ENCODE results near the gene CNTNAP1. TPM values are rescaled to one million over a fixed set of nuclear protein-coding genes. Genes with fewer than 3 reads are reported as not detected.
A peak's percentile ranks its signal among the peaks of the same experiment; 100 is the strongest.

The CNTNAP1 gene
- total RNA-seq, 5 donors from 2014 or later (not counting 1 experiment from before 2014, with no cell fraction given), result 2.2 to 18.3 (median 3.0) TPM

- DNase-seq (peak in 30 of 35 experiments; percentile 19 to 71 (median 46)), ATAC-seq (replicated peaks in 1 of 4) (peak; percentile 75 to 88 (median 80))
- no peaks in the 10 kb centered on the region for H3K9me3 ChIP-seq
- ChIA-PET POLR2A (interaction anchor here in 1 of 2 donors (0.6 kb wide), 1 partner anchor 61 kb away, joined by 6 read pairs; the partner anchor contains the start of genes RETREG3 and TUBG1), CTCF (no interaction called here)
- Mint-ChIP-seq H3K4me1 (peaks cover 21 to 40% (median 31%) of the 10 kb centered on the region in 3 donors), H3K4me3 (peak overlapping the region; percentile 51 to 80 (median 66)), H3K9me3 (no peaks in the 10 kb centered on the region), H3K27me3 (peaks cover 16 to 37% of the 10 kb centered on the region in 2 donors), H3K27ac (no peak overlapping the region), H3K36me3 (peaks cover 14% of the 10 kb centered on the region)
- no peak overlapping the region for H3K27ac ChIP-seq (ENCODE audit: low read length)
- H3K36me3 ChIP-seq (ENCODE audit: control insufficient read depth in 2 of 2, extremely low read depth in 1 of 2, insufficient read depth in 1 of 2, low read length in 1 of 2), result peaks cover 4 to 5% of the 10 kb centered on the region in 2 donors
- H3K4me1 ChIP-seq (ENCODE audit: control insufficient read depth in 1 of 2, extremely low read depth in 1 of 2, insufficient read depth in 2 of 2, low read length in 2 of 2), result peaks cover 9 to 34% of the 10 kb centered on the region in 2 experiments
- H3K4me3 ChIP-seq (ENCODE audit: control insufficient read depth in 1 of 2, extremely low read depth in 1 of 2, low read length in 1 of 2), result peak overlapping the region; percentile 36 to 58
- peaks cover 15 to 58% of the 10 kb centered on the region in 2 experiments for H3K27me3 ChIP-seq (replicated peaks in 1 of 2; ENCODE audit: control insufficient read depth in 2 of 2, extremely low read depth in 1 of 2, insufficient read depth in 2 of 2, low read length in 1 of 2)
- 9% methylated on average over 85 of the region's 87 CpGs for WGBS (ENCODE audit: insufficient coverage)
Measured at GRCh38 chr17:42669977-42670788, 12.1 kb upstream of the CNTNAP1 start.

- ATAC-seq (replicated peaks in 1 of 4) (no peak), DNase-seq (no peak)
- whole genome bisulfite sequencing (ENCODE audit: insufficient coverage), result 24% methylated on average over 36 of the region's 50 CpGs
- peak overlapping the region; percentile 36 to 53 for H3K4me3 ChIP-seq (ENCODE audit: control insufficient read depth in 1 of 2, extremely low read depth in 1 of 2, low read length in 1 of 2)
- Mint-ChIP-seq H3K27ac (no peak overlapping the region), H3K4me1 (peaks cover 21 to 40% (median 33%) of the 10 kb centered on the region in 3 donors), H3K27me3 (peaks cover 16 to 40% of the 10 kb centered on the region in 2 donors), H3K36me3 (peaks cover 6% of the 10 kb centered on the region), H3K4me3 (peak overlapping the region; percentile 51 to 80 (median 66)), H3K9me3 (no peaks in the 10 kb centered on the region)
- ChIA-PET CTCF (no interaction called here), POLR2A (interaction anchor here in 1 of 2 donors (0.6 kb wide), 1 partner anchor 62 kb away, joined by 6 read pairs; the partner anchor contains the start of genes RETREG3 and TUBG1)
- no peak overlapping the region for H3K27ac ChIP-seq (ENCODE audit: low read length)
- H3K9me3 ChIP-seq, result no peaks in the 10 kb centered on the region
- H3K27me3 ChIP-seq (replicated peaks in 1 of 2; ENCODE audit: control insufficient read depth in 2 of 2, extremely low read depth in 1 of 2, insufficient read depth in 2 of 2, low read length in 1 of 2), result peaks cover 15 to 67% of the 10 kb centered on the region in 2 experiments
- H3K36me3 ChIP-seq (ENCODE audit: control insufficient read depth in 2 of 2, extremely low read depth in 1 of 2, insufficient read depth in 1 of 2, low read length in 1 of 2), result peaks cover 0 to 5% of the 10 kb centered on the region in 2 donors
- peaks cover 14 to 43% of the 10 kb centered on the region in 2 experiments for H3K4me1 ChIP-seq (ENCODE audit: control insufficient read depth in 1 of 2, extremely low read depth in 1 of 2, insufficient read depth in 2 of 2, low read length in 2 of 2)
Measured at GRCh38 chr17:42670789-42671657, 11.3 kb upstream of the CNTNAP1 start.

GRCh38 chr17:42672038-42672437 lies 10.3 kb upstream of the CNTNAP1 start:
- DNase-seq, result no peak
- no peak for ATAC-seq (replicated peaks in 1 of 4)
- WGBS (ENCODE audit: insufficient coverage), result 68% methylated on average over 24 of the region's 28 CpGs
- Histone ChIP-seq H3K9me3 (no peaks in the 10 kb centered on the region), H3K27ac (ENCODE audit: low read length) (no peak overlapping the region), H3K4me3 (ENCODE audit: control insufficient read depth in 1 of 2, extremely low read depth in 1 of 2, low read length in 1 of 2) (no peak overlapping the region), H3K36me3 (ENCODE audit: control insufficient read depth in 2 of 2, extremely low read depth in 1 of 2, insufficient read depth in 1 of 2, low read length in 1 of 2) (no peaks in the 10 kb centered on the region), H3K4me1 (ENCODE audit: control insufficient read depth in 1 of 2, extremely low read depth in 1 of 2, insufficient read depth in 2 of 2, low read length in 2 of 2) (peaks cover 22 to 52% of the 10 kb centered on the region in 2 experiments), H3K27me3 (replicated peaks in 1 of 2; ENCODE audit: control insufficient read depth in 2 of 2, extremely low read depth in 1 of 2, insufficient read depth in 2 of 2, low read length in 1 of 2) (peaks cover 15 to 76% of the 10 kb centered on the region in 2 experiments)
- Mint-ChIP-seq H3K4me1 (peaks cover 26 to 44% (median 38%) of the 10 kb centered on the region in 3 donors), H3K9me3 (no peaks in the 10 kb centered on the region), H3K4me3 (peak overlapping the region in 1 of 3 donors; percentile 80), H3K36me3 (no peaks in the 10 kb centered on the region), H3K27me3 (peaks cover 19 to 46% of the 10 kb centered on the region in 2 donors), H3K27ac (no peak overlapping the region)
- POLR2A ChIA-PET, result no interaction called here
- CTCF ChIA-PET, result interaction anchor here in 1 of 2 donors (0.6 kb wide), 1 partner anchor 636 kb away, joined by 8 read pairs; no protein-coding TSS in a partner anchor

- H3K27ac ChIP-seq (ENCODE audit: low read length), result no peak overlapping the region
- H3K36me3 ChIP-seq (ENCODE audit: control insufficient read depth in 2 of 2, extremely low read depth in 1 of 2, insufficient read depth in 1 of 2, low read length in 1 of 2), result no peaks in the 10 kb centered on the region
- Mint-ChIP-seq H3K4me1 (peaks cover 35 to 50% (median 47%) of the 10 kb centered on the region in 3 donors), H3K27ac (no peak overlapping the region), H3K4me3 (no peak overlapping the region), H3K9me3 (no peaks in the 10 kb centered on the region), H3K36me3 (no peaks in the 10 kb centered on the region), H3K27me3 (peaks cover 20 to 47% of the 10 kb centered on the region in 2 donors)
- peaks cover 31 to 62% of the 10 kb centered on the region in 2 experiments for H3K4me1 ChIP-seq (ENCODE audit: control insufficient read depth in 1 of 2, extremely low read depth in 1 of 2, insufficient read depth in 2 of 2, low read length in 2 of 2)
- no peak for DNase-seq
- H3K9me3 ChIP-seq, result no peaks in the 10 kb centered on the region
- POLR2A ChIA-PET, result no interaction called here
- no peak overlapping the region for H3K4me3 ChIP-seq (ENCODE audit: control insufficient read depth in 1 of 2, extremely low read depth in 1 of 2, low read length in 1 of 2)
- WGBS (ENCODE audit: insufficient coverage), result 30% methylated on average over 23 of the region's 30 CpGs
- peaks cover 15 to 81% of the 10 kb centered on the region in 2 experiments for H3K27me3 ChIP-seq (replicated peaks in 1 of 2; ENCODE audit: control insufficient read depth in 2 of 2, extremely low read depth in 1 of 2, insufficient read depth in 2 of 2, low read length in 1 of 2)
- ATAC-seq (replicated peaks in 1 of 4), result no peak
- CTCF ChIA-PET, result no interaction called here
Measured at GRCh38 chr17:42673266-42673884, 9.0 kb upstream of the CNTNAP1 start.

- H3K4me1 Mint-ChIP-seq, result peaks cover 39 to 54% (median 45%) of the 10 kb centered on the region in 3 donors
- H3K27me3 Mint-ChIP-seq, result peaks cover 20 to 47% of the 10 kb centered on the region in 2 donors
- Histone ChIP-seq H3K27ac (ENCODE audit: low read length) (no peak overlapping the region), H3K9me3 (no peaks in the 10 kb centered on the region), H3K4me3 (ENCODE audit: control insufficient read depth in 1 of 2, extremely low read depth in 1 of 2, low read length in 1 of 2) (peak overlapping the region in 1 of 2 donors; percentile 38), H3K36me3 (ENCODE audit: control insufficient read depth in 2 of 2, extremely low read depth in 1 of 2, insufficient read depth in 1 of 2, low read length in 1 of 2) (no peaks in the 10 kb centered on the region), H3K27me3 (replicated peaks in 1 of 2; ENCODE audit: control insufficient read depth in 2 of 2, extremely low read depth in 1 of 2, insufficient read depth in 2 of 2, low read length in 1 of 2) (peaks cover 13 to 80% of the 10 kb centered on the region in 2 experiments), H3K4me1 (ENCODE audit: control insufficient read depth in 1 of 2, extremely low read depth in 1 of 2, insufficient read depth in 2 of 2, low read length in 2 of 2) (peaks cover 33 to 70% of the 10 kb centered on the region in 2 experiments)
- peak in 3 of 35 experiments; percentile 19 to 55 (median 27) for DNase-seq
- 13% methylated on average over 5 of the region's 32 CpGs for WGBS (ENCODE audit: insufficient coverage)
- POLR2A ChIA-PET, result interaction anchor here in 1 of 2 donors (0.6 kb wide), 1 partner anchor 444 kb away, joined by 3 read pairs; no protein-coding TSS in a partner anchor
- H3K27ac Mint-ChIP-seq, result no peak overlapping the region
- CTCF ChIA-PET, result interaction anchor here in 1 of 2 donors (0.5 to 1.0 kb wide), 2 partner anchors 94 to 323 kb away, joined by 3 read pairs; no protein-coding TSS in a partner anchor
- H3K9me3 Mint-ChIP-seq, result no peaks in the 10 kb centered on the region
- no peaks in the 10 kb centered on the region for H3K36me3 Mint-ChIP-seq
- H3K4me3 Mint-ChIP-seq, result peak overlapping the region in 2 of 3 donors; percentile 37 to 40
- ATAC-seq (replicated peaks in 1 of 4), result no peak
Measured at GRCh38 chr17:42673885-42674754, 8.2 kb upstream of the CNTNAP1 start.

All from T-cell (primary cell).